ENCODE data around the gene COL7A1.

The COL7A1 gene

DNA sequence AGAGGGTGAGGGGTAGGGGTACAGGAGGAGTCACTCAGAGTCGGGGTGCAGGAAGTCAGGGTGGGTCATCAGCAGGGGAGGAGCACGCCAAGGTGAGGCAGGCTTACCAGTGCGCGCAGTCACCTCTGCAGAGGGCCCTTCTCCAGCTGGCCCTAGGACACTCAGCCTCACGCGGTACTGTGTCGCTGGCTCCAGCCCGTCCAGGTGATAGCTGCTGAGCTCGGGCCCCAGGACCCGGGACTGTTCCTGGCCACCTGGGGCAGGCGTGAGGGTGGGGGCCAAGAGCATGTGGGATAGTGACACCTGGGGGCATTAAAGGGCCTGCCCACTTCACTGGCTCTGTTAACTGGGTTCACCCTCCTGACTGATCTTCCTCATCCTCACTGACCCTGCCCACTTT is 7.4 kb downstream of the COL7A1 start:
- no peak for DNase-seq

DNA sequence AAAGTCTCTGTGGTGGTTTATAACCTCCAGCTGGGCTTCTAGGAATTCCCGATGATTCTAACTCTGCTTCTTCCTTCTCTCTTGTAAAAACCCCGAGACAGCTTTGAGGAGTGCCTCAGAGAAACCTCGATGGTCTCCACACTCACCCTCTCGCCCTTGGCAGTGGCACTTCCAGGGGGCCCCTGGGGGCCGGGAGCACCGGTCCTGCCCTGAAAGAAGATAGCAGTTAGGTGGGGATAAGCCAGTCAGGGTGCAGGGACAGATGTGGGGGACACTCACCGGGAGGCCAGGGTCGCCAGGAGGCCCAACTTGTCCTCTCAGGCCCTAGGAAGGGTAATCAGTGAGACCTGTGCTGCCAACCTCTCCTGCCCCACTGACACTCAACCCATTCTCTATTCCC is 9.7 kb downstream of the COL7A1 start:
- no peak for DNase-seq

DNA sequence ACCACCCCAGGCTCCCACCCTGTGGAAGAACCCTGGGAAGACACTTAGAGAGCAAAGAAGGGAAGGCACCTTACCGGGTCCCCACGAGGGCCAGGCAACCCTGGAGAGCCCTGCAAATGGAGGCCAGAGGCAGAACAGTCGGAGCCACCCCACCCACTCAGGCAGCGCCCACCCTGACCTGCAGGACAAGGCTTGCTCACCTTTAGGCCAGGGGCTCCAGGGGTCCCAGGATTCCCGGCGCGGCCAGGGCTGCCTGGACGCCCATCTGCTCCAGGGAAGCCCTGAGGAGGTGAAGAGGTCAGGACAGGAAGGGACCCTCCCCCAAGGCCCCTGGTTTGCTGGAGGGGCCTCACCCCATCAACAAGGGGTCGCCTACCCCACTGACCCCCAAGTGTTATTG is 10.3 kb downstream of the COL7A1 start:
- no peak for DNase-seq

DNA sequence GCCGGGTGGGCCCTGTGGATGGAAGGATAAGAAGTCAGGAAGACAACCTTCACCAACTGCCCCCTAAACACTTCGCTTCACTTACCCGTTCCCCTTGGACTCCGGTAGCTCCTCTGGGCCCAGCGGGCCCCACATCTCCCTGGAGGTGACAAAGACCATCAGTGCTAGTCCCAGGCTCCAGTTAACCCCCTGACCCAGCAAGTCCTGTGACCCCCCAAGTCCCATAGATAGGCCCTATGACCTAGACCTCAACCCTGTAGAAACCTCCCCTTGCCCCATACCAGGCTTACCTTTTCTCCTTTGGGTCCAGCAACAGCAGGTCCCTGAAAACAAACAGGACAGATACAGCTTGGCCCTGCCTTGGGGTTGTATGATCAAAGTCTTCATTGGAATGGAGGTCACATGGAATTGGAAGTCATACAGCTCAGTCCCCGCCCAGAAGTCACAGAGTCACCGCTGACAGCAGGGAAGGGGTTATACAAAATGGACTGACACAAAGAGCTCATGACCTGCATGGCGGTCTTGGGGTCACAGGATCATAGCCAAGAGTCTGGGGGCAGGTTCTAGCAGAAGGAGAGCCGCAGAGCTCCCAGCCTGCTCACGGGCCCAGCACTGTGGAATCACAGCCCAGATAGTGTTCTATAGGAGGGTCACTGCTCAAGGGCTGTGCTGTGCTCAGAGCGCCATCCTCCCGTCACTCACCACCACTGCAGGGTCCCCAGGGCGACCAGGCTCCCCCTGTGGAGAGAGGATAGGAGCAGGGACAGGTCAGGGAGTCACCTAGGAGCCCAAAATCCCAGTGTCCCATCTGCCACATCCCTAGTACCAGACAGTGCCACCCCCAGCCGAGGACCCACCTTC is 13.3 kb downstream of the COL7A1 start:
- DNase-seq: no peak

DNA sequence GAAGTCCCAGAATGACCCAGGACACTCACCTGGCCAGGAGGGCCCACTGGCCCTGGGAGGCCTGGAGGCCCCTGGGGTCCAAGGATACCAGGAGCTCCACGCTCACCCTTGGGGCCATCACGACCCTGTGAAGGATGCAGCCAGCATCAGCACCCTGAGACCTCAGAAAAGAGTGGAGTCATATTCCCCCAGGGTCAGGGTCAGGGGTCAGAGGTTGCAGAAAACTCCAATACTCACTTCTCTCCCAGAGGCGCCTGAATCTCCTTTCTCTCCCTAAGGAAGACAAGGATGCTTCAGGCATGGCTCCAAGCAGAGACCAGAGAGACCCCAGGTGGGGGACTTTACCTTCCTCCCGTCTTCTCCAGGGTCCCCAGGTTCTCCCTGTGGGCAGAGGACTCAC is 18.5 kb downstream of the COL7A1 start:
- DNase-seq: no peak

DNA sequence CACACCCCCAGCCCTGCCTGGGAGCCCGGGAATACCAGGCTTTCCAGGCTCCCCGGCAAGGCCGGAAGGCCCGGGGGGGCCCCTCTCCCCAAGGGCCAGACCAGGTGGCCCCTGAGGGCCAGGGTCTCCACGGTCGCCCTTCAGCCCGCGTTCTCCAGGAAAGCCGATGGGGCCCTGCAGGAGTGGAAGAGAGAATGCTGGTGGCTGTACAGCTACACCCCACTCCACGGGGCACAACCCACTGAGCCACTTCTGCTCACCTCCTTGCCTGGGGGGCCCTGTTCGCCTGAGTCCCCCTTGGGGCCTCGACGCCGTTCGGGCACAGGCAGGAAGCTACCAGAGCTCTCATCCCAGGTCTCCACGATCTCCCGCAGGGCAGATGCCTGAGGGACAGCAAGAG is 19.8 kb downstream of the COL7A1 start:
- DNase-seq: no peak

DNA sequence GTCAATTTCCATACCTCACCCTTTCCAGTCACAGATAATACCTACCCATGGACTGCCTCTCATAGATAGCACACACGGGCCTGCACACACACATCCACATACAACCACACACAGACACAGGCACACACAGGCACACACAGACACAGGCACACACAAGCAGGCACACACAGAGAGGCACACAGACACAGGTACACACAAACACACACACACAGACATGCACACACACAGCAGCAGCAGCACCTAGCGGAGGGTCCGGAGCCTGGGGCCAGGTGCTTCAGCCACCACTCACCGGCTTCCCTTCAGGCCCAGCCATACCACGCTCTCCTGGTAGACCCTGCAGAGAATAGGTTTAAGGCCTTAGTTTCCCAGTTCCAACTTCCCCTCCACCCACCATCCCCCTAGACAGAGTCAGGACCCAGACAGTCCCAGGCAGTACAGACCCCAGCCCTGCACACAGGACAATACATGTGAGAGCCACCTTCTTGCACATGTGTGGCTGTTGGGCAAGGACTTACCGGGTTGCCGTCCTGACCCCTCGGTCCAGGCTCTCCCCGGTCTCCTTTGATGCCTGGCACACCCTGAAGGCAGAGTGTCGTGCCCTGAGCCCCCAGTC is 21.1 kb downstream of the COL7A1 start:
- DNase-seq: no peak

DNA sequence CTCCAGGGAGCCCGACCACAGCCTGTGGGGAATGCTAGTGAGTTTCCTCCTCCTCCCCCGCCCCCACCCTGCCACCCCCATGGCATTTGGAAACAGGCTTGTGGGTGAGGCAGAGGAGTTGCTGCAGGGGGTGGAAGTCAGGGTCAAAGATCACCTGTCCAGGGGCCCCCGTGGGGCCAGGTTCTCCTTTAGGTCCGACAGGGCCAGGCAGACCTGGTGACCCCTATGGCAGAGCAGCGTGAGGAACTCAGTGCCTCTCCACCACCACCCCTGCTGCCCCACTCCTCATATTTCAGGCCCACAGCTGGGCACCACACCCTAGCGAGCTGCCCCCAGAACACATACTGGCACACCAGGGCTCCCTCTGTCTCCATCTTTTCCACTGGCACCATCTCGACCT is 22.6 kb downstream of the COL7A1 start:
- DNase-seq: no peak

DNA sequence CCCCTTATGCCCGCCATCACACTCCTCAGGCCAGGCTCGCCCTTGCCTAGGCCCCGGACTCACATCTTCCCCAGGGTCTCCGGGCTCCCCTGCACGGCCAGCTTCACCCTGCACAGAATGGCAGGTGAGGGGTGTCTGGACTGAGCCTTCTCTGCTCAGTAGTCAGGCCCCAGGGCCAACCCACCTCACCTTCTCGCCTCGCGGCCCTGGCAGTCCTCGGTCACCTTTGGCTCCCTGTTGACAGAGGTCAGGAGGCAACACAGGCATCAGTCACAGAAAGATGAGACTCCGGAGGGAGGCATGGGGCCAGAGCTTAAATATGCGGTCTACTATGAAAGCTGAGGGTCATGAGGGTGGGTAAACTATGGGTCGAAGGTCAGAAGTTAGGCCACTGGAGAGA is 23.2 kb downstream of the COL7A1 start:
- no peak for DNase-seq

DNA sequence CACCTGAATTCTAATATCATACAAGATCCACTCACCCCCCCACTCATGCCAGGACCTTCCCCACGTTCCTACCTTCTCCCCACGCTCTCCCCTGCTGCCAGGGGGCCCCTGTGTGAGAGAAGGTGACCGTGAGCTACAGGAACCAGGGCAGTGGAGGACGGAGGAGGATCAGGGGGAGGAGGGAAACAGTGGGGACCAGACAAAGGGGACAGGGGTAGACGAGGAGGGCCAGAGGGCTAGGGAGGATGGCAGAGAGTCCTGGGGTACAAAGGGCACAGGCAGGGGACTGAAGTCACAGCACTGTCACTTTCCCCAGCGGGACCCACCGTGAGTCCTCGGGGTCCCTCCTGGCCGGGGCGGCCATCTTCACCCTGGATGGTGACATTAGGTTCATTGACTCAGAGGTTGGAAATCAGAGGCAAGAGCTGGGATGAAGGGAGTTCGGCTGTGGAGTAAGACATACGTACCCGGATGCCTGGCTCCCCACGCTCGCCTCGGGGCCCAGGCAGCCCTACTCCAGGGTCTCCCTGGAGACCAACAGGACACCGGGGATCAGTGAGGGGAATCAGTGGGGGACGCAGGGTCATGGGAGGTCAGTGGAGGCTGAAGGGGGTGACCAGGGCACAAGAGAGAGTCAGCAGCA is 25.2 kb downstream of the COL7A1 start:
- no peak for DNase-seq

DNA sequence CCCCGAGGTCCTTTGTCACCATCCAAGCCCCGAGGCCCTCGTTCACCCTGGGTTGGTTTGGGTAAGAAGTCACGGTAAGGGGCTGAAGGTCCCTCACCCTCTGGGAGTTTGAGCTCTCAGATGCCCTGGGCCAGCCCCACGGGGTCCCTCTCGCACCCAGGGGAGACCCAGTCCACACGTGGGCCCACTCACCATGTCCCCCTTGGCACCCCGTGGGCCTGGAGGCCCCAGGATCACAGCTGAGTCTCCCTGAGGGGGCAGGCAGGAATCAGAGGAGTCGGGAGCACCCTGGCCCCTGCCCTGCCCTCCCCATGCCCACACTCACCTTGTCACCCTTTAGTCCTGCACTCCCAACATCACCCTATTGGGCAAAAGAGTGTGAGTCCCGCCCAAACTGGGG is 25.7 kb downstream of the COL7A1 start:
- DNase-seq: no peak

DNA sequence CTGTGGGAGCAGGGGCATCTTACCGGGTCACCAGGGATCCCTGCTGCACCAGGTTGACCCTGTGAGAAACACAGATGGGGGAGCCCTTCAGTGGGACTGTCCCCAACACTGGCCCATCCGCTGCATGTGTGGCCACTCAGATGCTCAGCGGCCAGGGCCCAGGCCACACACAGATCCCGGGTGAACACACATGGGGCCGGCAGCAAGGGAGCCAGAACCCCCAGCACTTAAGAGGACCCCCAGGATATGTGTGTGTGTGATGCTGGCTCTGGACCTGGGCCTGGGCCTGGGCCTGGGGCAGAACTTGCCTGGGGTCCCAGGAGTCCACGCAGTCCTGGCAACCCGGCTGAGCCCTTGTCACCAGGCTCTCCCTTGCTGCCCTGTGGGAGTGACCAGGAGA is 26.7 kb downstream of the COL7A1 start:
- DNase-seq: no peak

DNA sequence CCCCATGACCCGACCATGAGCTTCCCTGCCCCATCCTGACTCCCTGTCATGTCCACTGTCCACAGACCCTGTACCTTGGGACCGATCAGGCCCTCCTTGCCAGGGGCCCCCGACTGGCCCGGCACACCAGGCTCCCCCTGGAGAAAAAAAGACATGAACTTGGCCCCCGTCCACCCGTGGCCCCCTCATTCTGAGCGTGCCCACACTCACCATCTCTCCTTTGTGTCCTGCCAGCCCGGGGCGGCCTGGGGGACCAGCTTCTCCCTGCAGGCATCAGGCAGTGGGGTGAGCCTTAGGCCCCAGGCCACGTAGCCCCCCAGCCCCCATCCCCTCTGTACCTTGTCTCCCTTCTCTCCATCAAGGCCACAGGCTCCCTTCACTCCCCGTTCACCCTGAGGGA is 27.6 kb downstream of the COL7A1 start:
- DNase-seq: no peak

DNA sequence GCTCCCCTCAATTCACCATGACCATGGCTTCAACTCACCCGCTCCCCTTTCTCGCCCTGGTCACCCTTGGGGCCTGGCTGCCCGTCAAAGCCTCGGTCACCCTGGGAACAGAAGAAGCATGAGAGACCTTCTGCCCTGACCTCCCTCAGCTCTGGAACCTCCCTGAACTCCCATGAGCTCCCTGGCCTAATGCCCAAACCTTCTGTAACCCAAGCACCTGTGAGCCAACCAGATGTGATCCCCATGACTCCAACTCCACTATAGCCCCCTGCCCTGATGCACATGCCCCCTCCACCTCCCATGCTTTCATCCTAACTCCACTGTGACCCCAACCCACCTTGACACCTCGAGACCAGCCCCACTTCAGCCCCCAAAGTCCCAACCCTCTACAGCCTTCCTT is 28.0 kb downstream of the COL7A1 start:
- no peak for DNase-seq

DNA sequence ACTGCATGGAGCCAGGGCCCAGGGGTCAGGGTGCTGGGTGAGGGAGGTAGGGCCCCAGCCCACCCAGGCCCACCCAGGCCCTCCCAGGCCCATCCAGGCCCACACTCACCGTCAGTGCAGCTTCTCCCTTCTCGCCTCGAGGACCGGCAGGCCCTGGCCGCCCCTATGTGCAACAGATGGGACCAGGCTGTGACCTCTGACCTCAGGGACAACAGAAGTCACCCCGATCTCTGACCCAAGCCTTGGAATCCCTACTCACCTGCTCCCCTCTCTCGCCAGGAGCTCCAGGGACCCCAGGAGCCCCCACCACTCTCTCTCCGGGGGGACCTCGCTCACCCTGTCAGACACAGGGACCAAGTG is 28.7 kb downstream of the COL7A1 start:
- no peak for DNase-seq

DNA sequence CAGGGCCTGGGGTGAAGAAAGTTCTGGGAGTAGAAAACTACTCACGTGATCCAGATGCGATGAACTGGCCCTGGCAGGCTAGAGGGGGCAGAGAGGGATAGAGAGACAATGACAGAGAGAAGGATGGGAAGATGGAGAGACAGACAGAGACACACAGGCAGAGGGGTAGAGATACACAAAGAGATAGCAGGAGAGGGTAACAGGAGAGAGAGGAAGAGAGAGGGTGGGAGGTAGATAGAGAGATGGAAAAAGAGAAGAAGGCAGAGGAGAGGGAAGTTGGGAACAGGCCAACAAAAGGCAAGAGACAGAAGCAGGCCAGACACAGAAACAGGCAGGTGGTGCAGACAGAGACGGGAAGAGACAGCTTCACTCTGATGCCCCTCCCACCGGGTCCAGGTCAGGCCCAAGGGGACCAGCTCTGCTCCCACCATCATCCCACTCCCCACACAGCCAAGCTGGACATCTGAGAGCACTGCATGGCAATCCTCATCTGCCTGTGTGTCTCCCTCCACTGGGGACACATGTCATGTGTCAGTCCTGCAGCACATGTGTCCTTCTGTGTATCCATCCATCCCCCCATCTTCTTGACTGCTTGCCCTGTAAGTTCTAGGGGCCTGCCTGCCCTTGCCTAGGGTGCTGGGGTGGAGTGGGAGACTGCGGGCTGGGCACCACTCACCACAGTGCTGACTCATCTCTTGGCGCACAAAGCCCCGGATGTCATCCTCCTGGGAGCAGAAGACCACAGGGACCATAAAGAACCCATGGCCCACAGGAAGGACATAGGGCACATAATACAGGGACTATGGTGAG is 29.3 kb downstream of the COL7A1 start:
- no peak for DNase-seq

DNA sequence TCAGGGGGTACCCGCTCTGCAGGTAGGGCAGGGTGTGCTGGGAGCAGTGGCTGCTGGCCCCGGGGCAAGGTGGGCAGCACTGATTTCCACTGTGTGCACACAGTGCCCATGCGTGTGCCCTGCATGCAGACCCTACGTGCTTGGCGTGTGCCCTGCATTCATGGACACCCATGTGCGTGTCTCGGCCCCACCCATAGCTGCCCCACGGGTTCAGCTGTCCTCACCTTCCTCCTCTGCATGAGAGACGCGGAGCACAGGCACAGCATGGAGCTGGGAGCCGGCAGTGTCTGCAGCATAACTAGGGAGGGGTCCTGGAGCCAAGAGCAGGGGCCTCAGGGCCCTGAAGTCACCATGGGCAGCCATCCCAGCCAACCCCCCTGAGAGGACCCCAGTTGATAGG is 29.9 kb downstream of the COL7A1 start:
- no peak for DNase-seq

DNA sequence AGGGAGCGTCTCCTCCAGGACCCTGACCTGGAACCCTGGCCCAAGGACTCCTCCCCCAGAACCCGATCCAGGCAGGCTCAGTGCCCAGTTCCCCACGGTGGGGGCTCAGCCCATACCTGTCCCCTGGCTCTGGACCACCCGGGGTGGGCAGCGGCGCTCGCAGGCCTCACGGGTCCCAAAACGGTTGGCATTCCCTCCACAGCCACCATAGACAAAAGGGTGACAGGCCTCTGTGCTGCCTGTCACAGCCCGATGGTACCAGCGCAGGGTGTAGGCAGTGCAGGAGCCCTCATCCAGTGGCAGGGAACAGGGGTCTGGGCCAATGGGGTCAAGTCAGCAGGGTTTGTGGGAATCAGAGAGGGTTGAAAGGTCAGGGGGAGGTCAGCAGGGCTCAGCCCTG is 30.5 kb downstream of the COL7A1 start:
- no peak for DNase-seq

DNA sequence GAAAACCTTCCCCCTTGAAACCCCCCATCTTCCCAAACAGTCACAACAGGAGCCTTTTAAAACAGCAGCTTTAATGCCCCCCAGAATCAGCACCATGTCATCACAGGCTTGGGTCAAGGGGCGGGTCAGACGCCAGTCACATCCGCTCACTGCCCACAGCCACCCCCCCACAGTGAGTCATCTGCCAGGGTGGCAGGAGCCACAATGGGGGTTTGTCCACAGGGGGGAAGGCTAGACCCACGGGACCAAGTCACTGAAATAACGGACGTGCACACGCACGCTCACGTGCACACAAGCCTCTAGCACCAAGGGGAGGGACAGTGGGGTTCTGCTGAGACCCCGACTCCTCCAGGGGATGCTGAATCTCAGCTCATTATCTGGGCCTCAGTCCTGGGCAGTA is 31.1 kb downstream of the COL7A1 start:
- DNase-seq: no peak

DNA sequence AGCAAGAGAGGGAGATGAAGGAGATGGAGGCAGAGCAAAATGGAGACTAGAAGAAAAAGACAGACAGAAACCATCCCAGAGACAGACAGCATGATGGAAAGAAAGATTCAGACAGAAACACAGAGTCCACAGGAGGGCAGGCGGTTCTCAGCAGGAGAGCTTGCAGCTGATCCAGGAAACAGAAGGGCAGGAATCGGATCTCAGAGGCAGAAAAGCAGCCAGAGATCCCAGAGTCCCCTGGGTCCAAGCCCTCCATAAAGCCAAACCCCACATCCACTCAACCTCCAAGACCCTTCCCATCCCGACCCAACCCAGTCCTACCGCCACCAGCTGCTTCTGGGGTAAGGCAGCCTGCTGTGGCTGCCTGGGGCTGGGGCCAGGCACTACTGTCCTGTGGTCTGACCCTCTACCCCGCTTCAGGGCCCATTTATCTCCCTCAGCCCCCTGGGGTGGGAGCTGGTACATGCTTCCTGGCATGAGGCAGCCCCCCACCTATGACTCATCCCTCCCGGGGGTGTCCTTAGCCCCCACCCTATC is 31.7 kb downstream of the COL7A1 start, which contains the start of gene UCN2:
Gene UCN2, minus strand, starts transcription at position 400 of the 537 bp plus-strand sequence. CDS start 657 bp downstream, outside the sequence.
- DNase-seq: peak; percentile 39

DNA sequence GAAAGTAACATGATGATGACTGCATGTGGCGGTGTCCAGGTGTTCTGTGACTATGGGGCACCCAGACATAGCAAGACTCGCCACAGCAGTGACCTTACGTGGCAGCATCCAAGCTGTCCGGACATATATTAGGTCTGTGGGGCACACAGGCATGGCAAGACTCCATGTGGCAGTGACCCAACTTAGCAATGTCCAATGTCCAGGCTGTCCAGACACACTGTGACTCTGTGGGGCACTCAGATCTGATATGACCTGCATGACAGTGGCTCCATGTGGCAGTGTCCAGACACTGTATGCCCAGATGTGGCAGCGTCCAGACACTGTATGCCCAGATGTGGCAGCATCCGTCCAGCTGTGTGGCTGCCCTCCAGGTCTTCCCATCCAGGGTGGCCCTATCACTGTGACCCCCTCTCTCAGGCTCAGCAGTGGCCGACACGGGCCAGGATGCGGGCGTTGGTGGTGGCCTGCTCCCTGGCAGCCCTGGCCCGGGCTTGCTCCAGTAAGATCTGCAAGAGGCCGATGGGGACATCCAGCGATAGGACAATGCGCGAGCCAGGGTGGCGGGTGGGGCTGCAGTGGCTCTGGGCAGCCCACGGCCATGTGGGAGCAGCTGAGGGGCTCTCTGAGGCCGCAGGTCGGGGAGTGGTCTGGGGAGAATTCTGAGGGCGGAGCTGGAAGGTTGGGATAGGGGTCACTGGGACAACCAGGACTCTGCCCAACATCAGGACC is 32.6 kb downstream of the COL7A1 start:
- DNase-seq: no peak

DNA sequence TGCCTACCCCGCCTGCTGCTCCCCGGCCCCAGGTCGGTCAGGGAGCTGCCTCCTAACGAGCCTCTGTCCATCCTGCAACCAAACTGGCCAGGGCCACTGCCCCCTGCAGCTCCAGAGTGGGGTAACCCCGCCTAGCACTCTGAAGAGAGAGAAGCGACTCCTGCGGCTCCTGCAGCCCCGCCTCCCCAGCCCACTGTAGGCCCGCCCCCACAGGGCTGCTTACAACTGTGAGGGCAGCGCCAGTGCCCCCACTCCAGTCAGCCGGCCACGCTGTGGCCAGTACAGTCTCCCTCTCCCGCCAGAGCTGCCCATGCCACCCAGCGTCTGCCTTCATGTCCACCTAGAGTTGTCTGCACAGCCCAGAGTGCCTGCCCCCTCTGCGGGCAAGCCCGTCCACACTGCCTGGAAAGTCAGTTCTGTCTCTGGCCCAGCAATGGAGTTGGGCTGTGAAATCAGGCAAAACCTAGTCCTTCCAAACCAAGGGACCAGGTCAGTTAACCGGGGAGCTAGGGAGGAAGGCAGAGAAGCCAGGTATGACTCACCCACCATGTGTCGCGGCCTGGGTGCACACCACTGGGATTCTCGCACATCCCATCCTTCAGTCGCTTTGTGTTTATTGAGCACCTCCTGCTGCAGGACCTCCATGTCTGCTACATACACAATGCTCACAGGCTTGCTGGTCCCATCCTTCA is 33.9 kb downstream of the COL7A1 start:
- DNase-seq: peak; percentile 77
